T-helper 22 cell (primary cell): Measurements from ENCODE around the gene ABHD16A.

Experiments used
- DNase-seq: peaks from one replicate; pipeline ENCODE4 v3.0.0-alpha.2; 2020; ENCODE audit warnings: low read depth

Gene ABHD16A

DNA sequence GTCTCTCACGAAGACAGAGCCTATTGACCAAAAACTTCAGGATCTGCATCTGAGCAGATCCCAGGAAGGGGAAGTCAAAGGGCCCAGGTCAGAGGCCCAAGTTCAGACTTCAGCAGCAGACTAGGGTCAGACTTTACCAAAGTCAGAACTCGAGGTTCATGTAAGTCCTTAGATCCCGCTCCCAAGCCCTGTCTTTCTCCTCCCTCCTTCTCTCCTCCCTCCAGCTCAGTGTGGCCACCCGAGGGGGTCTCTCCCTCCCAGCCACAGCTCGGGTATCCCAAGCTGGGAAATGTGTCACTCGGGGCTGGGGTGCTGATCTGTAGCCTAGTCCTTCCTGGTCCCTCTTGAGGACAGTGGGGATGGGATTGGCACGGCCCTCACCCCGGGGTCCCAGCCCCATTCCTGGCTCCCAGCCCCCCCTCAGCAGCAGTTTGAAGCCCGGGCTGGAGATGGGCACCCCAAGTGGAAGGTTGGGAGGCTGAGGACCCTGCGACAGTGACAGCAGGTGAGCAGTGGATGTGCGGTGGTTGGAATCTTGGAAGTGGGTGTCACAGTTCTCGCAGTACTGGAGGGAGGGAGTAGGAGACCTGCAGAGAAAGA, 40.9 kb downstream of the ABHD16A start:
- no peak for DNase-seq

GRCh38 chr6:31661262-31662123, 41.6 kb downstream of the ABHD16A start:
- DNase-seq = no peak

DNA sequence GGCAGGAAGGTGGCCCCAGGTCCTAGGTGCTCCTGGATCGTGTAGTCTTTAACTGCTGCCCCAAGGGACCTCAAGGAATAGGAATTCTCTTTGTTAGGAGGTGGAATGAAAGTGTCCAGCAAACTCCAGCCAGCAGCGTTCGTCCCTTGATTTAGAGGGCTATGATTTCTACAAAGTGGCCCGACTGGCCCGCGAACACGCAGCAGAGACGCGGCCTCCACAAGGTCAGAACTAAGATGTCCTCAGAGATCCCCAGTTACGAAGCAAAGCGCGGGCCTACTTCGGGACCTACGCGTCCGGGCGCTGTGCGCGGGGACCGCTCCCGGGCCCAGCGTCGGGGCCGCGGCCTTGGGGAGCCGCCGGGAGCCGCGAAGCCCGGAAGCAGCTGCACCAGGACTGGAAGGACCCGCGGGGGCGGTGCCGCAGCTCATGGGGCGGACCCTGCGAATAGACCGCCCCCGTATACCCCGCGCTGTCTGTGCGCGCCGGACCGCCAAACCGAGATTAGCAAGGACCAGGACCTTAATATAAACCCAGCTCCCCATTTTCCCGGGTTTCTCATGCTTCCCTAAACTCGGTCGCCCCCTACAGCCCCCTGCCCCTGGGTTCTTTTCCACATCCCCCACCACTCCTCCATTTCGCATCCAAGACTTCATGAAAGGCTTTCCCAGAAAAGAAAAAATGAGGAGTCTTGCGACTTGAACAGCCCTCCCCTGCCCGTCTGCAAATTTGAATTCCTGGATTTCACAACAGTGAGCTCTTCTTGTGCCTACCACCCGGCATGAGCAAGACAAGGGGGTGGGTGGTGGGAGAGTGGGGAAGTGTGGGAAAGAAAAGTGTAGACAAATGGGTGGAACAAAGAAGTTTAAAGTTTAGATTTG, 42.5 kb downstream of the ABHD16A start, which contains the start of gene C6orf47:
Gene C6orf47 (minus strand): TSS at position 398 of the 881 bp plus-strand sequence. CDS start 831 bp downstream, outside the sequence.
- DNase-seq = peak; percentile 64

DNA sequence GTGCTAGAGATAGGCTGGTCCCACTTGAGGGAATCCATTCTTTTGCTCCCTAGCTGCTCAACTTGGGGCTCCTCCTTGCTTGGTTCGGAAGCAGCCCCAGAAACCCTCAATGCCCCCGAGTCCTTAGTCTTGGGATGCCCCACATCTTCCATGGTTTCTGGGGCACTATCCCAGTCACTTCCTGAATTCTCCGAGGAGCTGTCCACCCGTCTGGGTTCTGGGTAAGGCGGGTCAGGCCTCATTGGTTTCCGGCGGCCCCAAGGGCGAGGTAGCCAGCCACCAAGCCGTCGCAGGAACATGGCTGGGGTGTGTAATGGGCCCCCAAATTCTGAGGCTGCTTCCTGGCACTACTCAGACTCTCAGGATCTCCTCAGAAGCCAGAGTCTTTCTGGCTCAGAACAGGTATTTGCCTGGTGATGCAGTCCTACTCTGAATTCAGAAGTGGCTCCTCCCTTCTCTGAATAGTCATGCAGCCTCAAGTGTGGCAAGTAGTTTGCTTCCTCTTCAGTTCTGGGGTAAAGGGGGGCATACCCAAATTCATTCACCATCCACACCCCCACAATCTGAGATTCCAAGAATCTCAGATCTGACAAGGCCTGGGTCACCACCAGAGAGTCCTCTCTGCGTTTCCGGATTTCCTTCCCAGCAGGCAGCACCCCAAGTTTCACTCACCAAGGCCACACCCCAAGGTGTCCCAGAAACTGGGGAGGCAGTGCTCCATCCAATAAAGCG, 43.3 kb downstream of the ABHD16A start:
- no peak for DNase-seq

DNA sequence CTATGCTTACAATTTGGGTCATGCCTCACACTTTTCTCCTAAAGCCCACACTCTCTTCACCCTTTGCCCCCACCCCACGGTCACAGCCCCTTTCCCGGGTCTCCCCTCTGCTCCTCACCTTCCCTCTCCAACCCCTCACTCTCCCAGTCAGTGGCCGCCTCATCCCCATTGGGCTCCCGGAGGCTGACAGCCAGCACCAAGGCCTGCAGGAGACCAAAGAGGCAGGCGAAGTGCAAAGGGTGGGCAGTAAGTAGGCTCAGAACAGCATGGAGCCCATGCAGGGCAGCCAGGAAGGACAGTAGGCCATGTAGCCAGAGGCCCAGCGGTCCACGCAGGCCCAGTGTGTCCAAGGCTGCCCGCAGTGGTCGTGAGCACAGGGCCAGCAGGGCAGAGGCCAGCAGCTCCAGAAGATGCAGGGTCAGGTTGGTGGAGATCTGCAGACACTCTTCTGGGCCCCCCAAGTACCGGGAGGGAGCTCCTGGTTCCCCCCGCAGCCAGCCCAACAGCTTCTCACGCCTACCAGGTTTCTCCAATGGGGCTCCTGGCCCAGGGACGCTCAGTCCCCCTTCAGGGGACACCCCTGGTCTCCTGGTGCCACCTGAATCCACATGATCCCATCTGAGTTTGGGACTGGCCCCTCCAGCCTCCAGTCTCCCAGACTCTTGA, 44.0 kb downstream of the ABHD16A start:
- no peak for DNase-seq

GRCh38 chr6:31658158-31658688, 44.9 kb downstream of the ABHD16A start:
- no peak for DNase-seq

DNA sequence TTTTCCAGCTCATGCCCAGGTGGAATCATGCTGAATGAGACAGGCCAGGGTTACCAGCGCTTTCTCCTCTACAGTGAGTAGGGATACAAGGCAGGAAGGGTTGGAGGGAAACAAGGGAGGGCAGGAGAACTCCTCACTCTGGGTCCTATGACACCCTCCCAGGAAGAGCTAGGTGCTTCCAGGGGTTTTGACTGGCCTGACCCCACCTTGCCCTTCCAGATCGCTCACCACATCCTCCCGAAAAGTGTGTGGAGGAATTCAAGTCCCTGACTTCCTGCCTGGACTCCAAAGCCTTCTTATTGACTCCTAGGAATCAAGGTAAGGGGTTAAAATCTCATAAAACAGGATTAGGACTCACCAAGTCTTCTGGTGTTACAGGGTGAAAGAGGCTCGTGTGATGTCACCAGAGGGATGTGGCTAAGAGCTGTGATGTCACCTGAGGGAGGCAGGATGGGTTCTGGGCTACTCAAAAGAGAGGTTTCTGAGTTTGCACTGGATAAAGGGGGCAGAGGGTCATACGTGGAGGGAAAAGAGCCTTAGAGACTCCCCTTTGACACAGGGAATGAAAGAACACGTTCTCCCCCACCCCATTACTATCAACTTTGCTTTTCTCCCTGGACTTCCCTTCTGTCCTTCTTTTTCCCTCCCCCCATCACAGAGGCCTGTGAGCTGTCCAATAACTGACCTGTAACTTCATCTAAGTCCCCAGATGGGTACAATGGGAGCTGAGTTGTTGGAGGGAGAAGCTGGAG, 45.5 kb downstream of the ABHD16A start:
- DNase-seq = no peak

DNA sequence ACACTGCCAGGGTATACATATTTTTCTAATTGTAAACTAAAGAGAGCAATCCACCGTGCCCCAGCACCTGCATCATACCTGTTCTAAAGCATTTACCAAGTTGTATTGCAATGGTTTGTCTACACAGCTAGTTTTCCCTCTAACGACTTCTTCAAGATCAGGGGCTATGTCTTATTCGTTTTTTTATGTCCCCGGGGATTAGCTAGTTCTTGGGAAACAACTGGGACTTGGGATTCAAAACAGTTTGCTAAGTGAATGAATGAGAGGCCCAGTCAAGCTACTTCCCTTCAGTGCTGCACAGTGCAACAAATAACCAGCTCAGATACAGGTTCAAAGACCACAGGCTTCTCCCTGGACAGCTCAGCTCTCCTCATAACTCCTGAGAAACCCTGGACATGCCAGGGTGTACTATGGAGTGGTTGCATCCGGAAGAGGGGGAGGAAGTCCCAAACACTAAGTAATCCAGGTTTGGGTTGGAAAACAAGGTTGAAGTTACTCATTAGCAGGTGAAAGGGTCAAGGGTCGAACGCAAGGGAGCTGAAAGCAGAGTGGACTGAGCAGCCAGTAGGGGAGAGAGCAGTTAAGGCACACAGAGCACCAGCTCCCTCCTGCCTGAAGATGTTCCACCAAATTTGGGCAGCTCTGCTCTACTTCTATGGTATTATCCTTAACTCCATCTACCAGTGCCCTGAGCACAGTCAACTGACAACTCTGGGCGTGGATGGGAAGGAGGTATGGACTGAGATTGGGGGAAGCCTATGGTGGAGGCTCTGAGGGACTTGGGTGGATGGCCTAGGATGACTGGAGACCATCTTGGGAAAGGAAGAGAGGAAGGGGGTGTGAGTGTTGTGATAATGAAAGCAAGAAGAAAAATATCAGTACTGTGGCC, 47.5 kb downstream of the ABHD16A start, which contains the start of gene APOM:
Gene APOM (plus strand): TSS at position 546 of the 889 bp plus-strand sequence. CDS start 73 bp downstream, at position 619.
- no peak for DNase-seq

DNA sequence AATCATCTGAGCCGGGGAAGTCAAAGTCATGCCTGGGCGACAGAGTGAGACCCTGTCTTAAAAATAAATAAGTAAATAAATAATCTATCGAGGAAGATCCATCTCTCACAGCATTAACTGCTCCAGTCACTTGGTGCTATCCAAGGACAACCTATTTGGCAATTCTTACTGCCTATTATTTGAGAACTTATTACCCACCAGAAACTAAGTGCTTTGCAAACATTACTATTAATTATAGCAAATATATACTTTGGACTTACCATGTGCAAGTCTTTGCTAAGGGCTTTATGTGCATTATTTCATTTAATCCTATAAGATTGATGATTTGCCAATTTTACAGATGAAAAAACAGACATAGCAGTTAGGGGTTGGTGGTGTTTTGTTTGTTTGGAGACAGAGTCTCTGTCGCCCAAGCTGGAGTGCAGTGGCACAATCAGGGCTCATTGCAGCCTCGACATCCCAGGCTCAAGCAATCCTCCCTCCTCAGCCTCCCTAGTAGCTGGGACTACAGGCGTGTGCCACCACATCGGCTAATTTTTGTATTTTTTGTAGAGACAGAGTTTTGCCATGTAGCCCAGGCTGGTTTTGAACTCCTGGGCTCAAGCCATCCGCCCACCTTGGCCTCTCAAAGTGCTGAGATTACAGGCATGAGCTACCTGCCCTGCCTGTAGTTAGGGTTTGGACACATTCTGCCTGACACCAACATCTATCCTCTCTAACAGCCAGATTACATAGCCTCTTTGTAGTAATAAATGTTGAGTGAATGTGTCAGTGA, 48.4 kb downstream of the ABHD16A start:
- no peak for DNase-seq

DNA sequence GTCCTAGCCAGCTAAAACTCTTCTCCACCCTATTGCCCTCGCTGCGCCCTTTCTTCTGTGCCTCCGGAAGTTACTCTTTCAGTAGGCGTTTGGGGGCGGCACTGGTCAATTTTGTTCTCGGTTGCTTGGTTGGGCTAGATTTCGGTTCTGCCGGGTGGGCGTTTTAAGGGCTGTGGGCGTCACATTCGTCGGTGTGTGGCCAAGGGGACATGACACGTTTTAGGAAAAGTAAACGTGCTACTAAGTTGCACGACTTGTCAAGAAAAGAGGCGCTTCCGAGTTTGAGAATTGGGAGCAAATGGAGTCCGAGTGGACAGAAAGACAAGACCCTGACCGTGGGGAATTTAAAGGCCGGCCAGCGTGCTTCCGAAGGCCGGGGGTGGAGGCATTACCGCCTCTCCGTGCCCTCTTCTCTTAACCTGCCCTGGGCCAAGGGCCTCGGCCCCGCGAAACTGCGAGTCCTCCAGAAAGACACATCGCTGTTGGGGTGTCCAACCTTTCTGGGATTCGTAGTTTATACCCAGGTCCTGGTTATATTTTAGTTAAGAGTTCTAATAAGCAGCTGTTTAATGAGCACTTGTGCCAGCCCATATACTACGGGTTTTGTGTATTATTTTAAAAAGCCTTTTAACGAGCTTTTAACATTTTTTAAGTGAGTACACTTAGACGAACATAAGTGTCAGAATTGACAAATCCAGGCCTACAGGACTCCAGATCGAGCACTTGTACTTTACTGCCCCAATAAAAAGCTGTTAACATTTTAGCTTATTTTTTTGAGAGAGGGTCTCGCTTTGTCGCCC, 50.0 kb downstream of the ABHD16A start:
- peak; percentile 80 for DNase-seq

GRCh38 chr6:31651602-31652191, 51.4 kb downstream of the ABHD16A start:
- no peak for DNase-seq

DNA sequence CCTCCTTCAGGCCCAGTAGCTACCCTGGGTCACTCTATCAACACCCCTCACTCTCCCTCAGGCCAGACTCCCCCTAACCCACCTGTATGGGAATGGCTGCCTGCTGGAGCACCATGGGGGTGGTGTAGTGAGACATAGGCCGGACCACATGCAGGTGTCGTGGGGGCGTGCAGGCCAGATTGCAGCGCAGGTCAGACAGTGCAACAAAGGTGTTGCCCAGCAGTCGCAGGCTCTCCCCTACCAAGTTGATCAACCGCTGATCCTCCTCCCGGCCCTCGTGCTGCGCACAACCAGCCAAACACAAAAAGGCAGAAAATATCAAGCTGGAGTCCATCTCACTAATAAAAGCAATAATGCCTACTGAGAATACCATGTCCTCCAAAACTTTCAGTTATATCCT, 57.8 kb downstream of the ABHD16A start:
- DNase-seq = no peak

- no peak for DNase-seq
Measured at GRCh38 chr6:31643818-31644454, 59.2 kb downstream of the ABHD16A start.

DNA sequence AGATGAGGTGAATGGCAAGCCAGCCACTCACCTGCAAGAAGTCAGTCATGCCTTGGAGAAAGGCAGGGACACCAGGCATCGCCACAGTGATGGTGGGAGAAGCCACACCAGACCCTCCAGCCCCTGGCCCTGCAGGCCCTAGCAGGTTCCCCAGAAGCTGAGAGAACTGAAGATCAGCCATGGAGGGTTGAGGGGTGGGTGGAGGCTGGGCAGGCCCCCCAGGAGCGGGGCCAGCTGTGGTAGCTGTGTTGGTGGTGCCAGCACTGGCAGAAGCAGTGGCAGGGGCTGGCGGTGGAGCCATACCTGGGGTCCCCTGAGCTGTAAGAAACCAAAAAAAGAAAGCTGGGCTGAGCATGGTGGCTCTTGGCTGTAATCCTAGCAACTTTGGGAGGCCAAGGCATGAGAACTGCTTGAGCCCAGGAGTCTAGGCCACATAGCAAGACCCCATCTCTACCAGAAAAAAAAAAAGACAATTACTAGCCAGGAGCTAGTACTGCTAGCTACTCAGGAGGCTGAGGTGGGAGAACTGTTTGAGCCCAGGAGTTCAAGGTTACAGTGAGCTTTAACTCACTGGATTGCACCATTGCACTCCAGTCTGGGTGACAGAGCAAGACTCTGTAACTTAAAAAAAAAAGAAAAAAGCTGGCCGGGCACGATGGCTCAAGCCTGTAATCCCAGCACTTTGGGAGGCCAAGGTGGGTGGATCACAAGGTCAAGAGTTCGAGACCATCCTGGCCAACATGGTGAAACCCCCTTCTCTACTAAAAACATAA, 60.1 kb downstream of the ABHD16A start:
- DNase-seq = no peak

GRCh38 chr6:31641370-31641769, 61.8 kb downstream of the ABHD16A start:
- DNase-seq = no peak

GRCh38 chr6:31640612-31641011, 62.5 kb downstream of the ABHD16A start:
- no peak for DNase-seq
